CD14-positive monocyte (primary cell): ENCODE measurements around the gene CYTH4. TPM values are rescaled to one million over a fixed set of nuclear protein-coding genes. Genes with fewer than 3 reads are reported as not detected.
A peak's percentile ranks its signal among the peaks of the same experiment; 100 is the strongest.

Source experiments
- DNase-seq, 3 donors: peaks; one replicate each; pipeline ENCODE4 v3.0.0-alpha.2; 2011 to 2022
- H2AFZ ChIP-seq: 2 replicates; pipeline ENCODE4 v1.6.0; 2012; ENCODE audit warnings: mild to moderate bottlenecking, low read depth, low read length, inconsistent platforms; ENCODE audit not compliant: insufficient read depth, poor library complexity, severe bottlenecking
- H3K27ac ChIP-seq, 2 donors: 1 replicate in 1 of 2; 2 replicates in 1 of 2; pipeline ENCODE4 v1.5.1; 2012 to 2013; ENCODE audit warnings: low read length in 2 of 2, control low read depth in 1 of 2, inconsistent platforms in 1 of 2, low read depth in 1 of 2, mild to moderate bottlenecking in 1 of 2
- H3K27me3 ChIP-seq, 2 donors: one replicate each; pipeline versions ENCODE4 v1.6.0 to v1.6.1; 2011 to 2013; ENCODE audit warnings: low read length in 2 of 2; ENCODE audit not compliant: control insufficient read depth in 2 of 2, insufficient read depth in 2 of 2
- H3K36me3 ChIP-seq, 2 donors: replicated peaks in 1 of 2; 1 replicate in 1 of 2; 2 replicates in 1 of 2; pipeline versions ENCODE4 v1.5.1 to v1.6.1; 2012 to 2013; ENCODE audit warnings: low read length in 2 of 2, control low read depth in 1 of 2, inconsistent platforms in 1 of 2, mild to moderate bottlenecking in 1 of 2; ENCODE audit not compliant: insufficient read depth in 2 of 2, control insufficient read depth in 1 of 2
- H3K4me1 ChIP-seq, 2 donors: 1 replicate in 1 of 2; 2 replicates in 1 of 2; pipeline versions ENCODE4 v1.5.1 to v1.6.1; 2012 to 2013; ENCODE audit warnings: low read length in 2 of 2, control low read depth in 1 of 2, inconsistent platforms in 1 of 2, mild to moderate bottlenecking in 1 of 2, moderate library complexity in 1 of 2; ENCODE audit not compliant: insufficient read depth in 2 of 2, control insufficient read depth in 1 of 2
- H3K4me2 ChIP-seq: replicated peaks from 2 replicates; pipeline ENCODE3; 2012; ENCODE audit warnings: low read length, moderate library complexity, mild to moderate bottlenecking; ENCODE audit not compliant: poor library complexity, severe bottlenecking; ENCODE audit errors: extremely low read depth
- H3K4me3 ChIP-seq, 3 experiments: fragments of 200-600 bp in 1 of 3; sonication (generic) in 1 of 3; replicated peaks in 1 of 3; 1 replicate in 2 of 3; 2 replicates in 1 of 3; pipeline ENCODE4 v1.5.1; 2011 to 2013; ENCODE audit warnings: low read length in 3 of 3, mild to moderate bottlenecking in 3 of 3, control low read depth in 2 of 3, low read depth in 2 of 3, inconsistent platforms in 1 of 3, moderate library complexity in 1 of 3
- H3K79me2 ChIP-seq: 2 replicates; pipeline ENCODE4 v1.6.0; 2012; ENCODE audit warnings: mild to moderate bottlenecking, control low read depth, inconsistent platforms, low read length, moderate library complexity; ENCODE audit not compliant: insufficient read depth
- H3K9ac ChIP-seq: 2 replicates; pipeline ENCODE4 v1.6.0; 2017; ENCODE audit warnings: low read length, mild to moderate bottlenecking; ENCODE audit not compliant: insufficient read depth, poor library complexity, severe bottlenecking
- H3K9me3 ChIP-seq, 2 donors: replicated peaks in 1 of 2; 1 replicate in 1 of 2; 2 replicates in 1 of 2; pipeline versions ENCODE4 v1.5.1 to v1.6.1; 2012 to 2013; ENCODE audit warnings: low read length in 2 of 2, control low read depth in 1 of 2; ENCODE audit not compliant: control insufficient read depth in 1 of 2, insufficient read depth in 1 of 2
- H4K20me1 ChIP-seq: 2 replicates; pipeline ENCODE4 v1.6.0; 2012; ENCODE audit warnings: mild to moderate bottlenecking, low read length, control low read depth, moderate library complexity; ENCODE audit not compliant: insufficient read depth
- H3K27ac Mint-ChIP-seq, 7 donors: one replicate each; pipeline ENCODE4 v1.8.0; 2020; ENCODE audit warnings: mild to moderate bottlenecking in 7 of 7, mixed read lengths in 7 of 7, moderate library complexity in 6 of 7, inconsistent platforms in 2 of 7
- H3K27me3 Mint-ChIP-seq, 3 donors: one replicate each; pipeline ENCODE4 v1.8.0; 2021 to 2022; ENCODE audit warnings: low read depth in 3 of 3, mild to moderate bottlenecking in 3 of 3, mixed read lengths in 3 of 3, moderate library complexity in 3 of 3, inconsistent platforms in 1 of 3
- H3K36me3 Mint-ChIP-seq, 2 donors: one replicate each; pipeline ENCODE4 v1.8.0; 2020; ENCODE audit warnings: mixed read lengths in 2 of 2, inconsistent platforms in 1 of 2, mild to moderate bottlenecking in 1 of 2
- H3K4me1 Mint-ChIP-seq: one replicate; pipeline ENCODE4 v1.8.0; 2020; ENCODE audit warnings: mild to moderate bottlenecking, mixed read lengths
- H3K4me3 Mint-ChIP-seq, 2 donors: one replicate each; pipeline ENCODE4 v1.8.0; 2020; ENCODE audit warnings: mild to moderate bottlenecking in 2 of 2, mixed read lengths in 2 of 2, moderate library complexity in 1 of 2
- H3K9me3 Mint-ChIP-seq, 7 donors: one replicate each; pipeline ENCODE4 v1.8.0; 2020 to 2022; ENCODE audit warnings: mixed read lengths in 7 of 7, mild to moderate bottlenecking in 6 of 7, moderate library complexity in 6 of 7, inconsistent platforms in 2 of 7
- CTCF ChIP-seq: fragments of 200-600 bp; IDR thresholded peaks from one replicate; pipeline ENCODE4 v1.8.0; 2022; ENCODE audit warnings: antibody characterized with exemption, mild to moderate bottlenecking
- WGBS: methylation state at CpG from one replicate; pipeline ENCODE4 v1.1.5; 2013; ENCODE audit warnings: missing lambda C conversion rate; ENCODE audit not compliant: insufficient coverage; 5-methylcytosine and 5-hydroxymethylcytosine counted together
- intact Hi-C, 2 donors: fragments of 100-400 bp; cut with micrococcal nuclease; formaldehyde crosslinking; loops; one replicate each; pipeline versions ENCODE4 v1.15.0 to v1.15.1; 2023
- polyA plus RNA-seq, 3 donors: library from polyadenylated mRNA; depleted of rRNA in 1 of 3; unstranded in 2 of 3; stranded (reverse) in 1 of 3; fragments of 300-500 nt in 2 of 3; fragments of >200 nt in 1 of 3; fragmentation: Illumina TruSeq in 2 of 3; gene quantifications; 1 replicate in 2 of 3; 2 replicates in 1 of 3; pipeline ENCODE4 v1.2.3, GENCODE V29; 2012 to 2021

CYTH4 gene
- polyA plus RNA-seq, 3 donors = 51.0 to 254 (median 70.0) TPM

- H2AFZ ChIP-seq = peak within 1 kb of the TSS; percentile 57
- H3K4me1 Mint-ChIP-seq = peaks cover 62% of the 10 kb centered on the region
- no peaks in the 10 kb centered on the region for H3K9me3 ChIP-seq
- H3K27ac ChIP-seq = peak within 1 kb of the TSS; percentile 96 to 98
- peaks cover 63 to 65% of the 10 kb centered on the region in 2 donors for H3K4me1 ChIP-seq
- no peaks in the 10 kb centered on the region for H3K9me3 Mint-ChIP-seq
- H3K36me3 Mint-ChIP-seq = peaks cover 26 to 28% of the 10 kb centered on the region in 2 donors
- intact Hi-C loops = loop anchor here in 1 of 2 donors (5.0 kb wide), 1 partner anchor 38 kb away; the partner anchor contains the start of gene CYTH4
- peaks cover 0 to 3% (median 2%) of the 10 kb centered on the region in 3 donors for H3K27me3 Mint-ChIP-seq
- H3K9ac ChIP-seq = peak within 1 kb of the TSS; percentile 93
- peak; percentile 87 to 92 (median 89) for DNase-seq
- no peak for TF ChIP-seq CTCF
- H3K36me3 ChIP-seq = peaks cover 19 to 22% of the 10 kb centered on the region in 2 donors
- H3K27me3 ChIP-seq = no peaks in the 10 kb centered on the region
- H4K20me1 ChIP-seq = peaks cover 29% of the 10 kb centered on the region
- H3K4me2 ChIP-seq = peak within 1 kb of the TSS; percentile 97
- H3K4me3 ChIP-seq = peak within 1 kb of the TSS; percentile 77 to 99 (median 96)
- peaks cover 48% of the 10 kb centered on the region for H3K79me2 ChIP-seq
- peak within 1 kb of the TSS; percentile 95 to 99 (median 97) for H3K27ac Mint-ChIP-seq
- peak within 1 kb of the TSS; percentile 92 to 95 for H3K4me3 Mint-ChIP-seq
- under 1% methylated on average over 21 of the region's 23 CpGs for WGBS
Observed at GRCh38 chr22:37244114-37244921, 38.0 kb upstream of the CYTH4 start, which contains the start of gene RAC2. Gene RAC2, minus strand, starts transcription at chr22:37244269. Its CDS starts 121 bp downstream, at chr22:37244148.

GRCh38 chr22:37244922-37245722, 37.2 kb upstream of the CYTH4 start:
- H3K27ac ChIP-seq = peak overlapping the region; percentile 96 to 98
- H3K9me3 ChIP-seq = no peaks in the 10 kb centered on the region
- intact Hi-C loops = loop anchor here in 1 of 2 donors (5.0 kb wide), 1 partner anchor 37 kb away; the partner anchor contains the start of gene CYTH4
- peak overlapping the region; percentile 57 for H2AFZ ChIP-seq
- H3K27me3 ChIP-seq = no peaks in the 10 kb centered on the region
- Mint-ChIP-seq H3K9me3 (no peaks in the 10 kb centered on the region), H3K36me3 (peaks cover 18 to 20% of the 10 kb centered on the region in 2 donors), H3K4me1 (peaks cover 54% of the 10 kb centered on the region), H3K4me3 (peak overlapping the region; percentile 92 to 95), H3K27ac (peak overlapping the region; percentile 95 to 99 (median 97)), H3K27me3 (peaks cover 0 to 3% (median 2%) of the 10 kb centered on the region in 3 donors)
- peaks cover 40% of the 10 kb centered on the region for H3K79me2 ChIP-seq
- H3K4me1 ChIP-seq = peaks cover 55 to 57% of the 10 kb centered on the region in 2 donors
- 19% methylated on average over 11 of the region's 22 CpGs for WGBS
- H3K4me2 ChIP-seq = peak overlapping the region; percentile 97
- H3K36me3 ChIP-seq = peaks cover 11 to 14% of the 10 kb centered on the region in 2 donors
- H3K4me3 ChIP-seq = peak overlapping the region in 2 of 3 experiments; percentile 96 to 99
- no peak for TF ChIP-seq CTCF
- peaks cover 21% of the 10 kb centered on the region for H4K20me1 ChIP-seq
- H3K9ac ChIP-seq = peak overlapping the region; percentile 93
- peak; percentile 38 to 62 (median 47) for DNase-seq
